H9 (cell line): Measurements from ENCODE around the gene FBXO24. TPM values are rescaled to one million over a fixed set of nuclear protein-coding genes. Genes with fewer than 3 reads are reported as not detected.
A peak's percentile ranks its signal among the peaks of the same experiment; 100 is the strongest.

Experiments
- DNase-seq: peaks from one replicate; pipeline ENCODE4 v3.0.0-alpha.2; 2017
- H2AFZ ChIP-seq: one replicate; pipeline ENCODE4 v1.6.1; 2013; ENCODE audit warnings: mild to moderate bottlenecking, low read length, control low read depth, moderate library complexity
- H2AK5ac ChIP-seq: 2 replicates; pipeline ENCODE4 v1.6.1; 2013; ENCODE audit warnings: low read length, control low read depth, mixed read lengths; ENCODE audit not compliant: insufficient read length
- H2BK120ac ChIP-seq: one replicate; pipeline ENCODE4 v1.6.1; 2013; ENCODE audit warnings: low read depth, mild to moderate bottlenecking, low read length, control low read depth, inconsistent platforms; ENCODE audit not compliant: poor library complexity, severe bottlenecking
- H2BK12ac ChIP-seq: 2 replicates; pipeline ENCODE4 v1.6.1; 2013; ENCODE audit warnings: low read length, control low read depth, mixed read lengths, low read depth; ENCODE audit not compliant: insufficient read length
- H2BK15ac ChIP-seq: 2 replicates; pipeline ENCODE4 v1.6.1; 2013; ENCODE audit warnings: low read depth, low read length, control low read depth
- H2BK20ac ChIP-seq: one replicate; pipeline ENCODE4 v1.6.1; 2013; ENCODE audit warnings: low read depth, mild to moderate bottlenecking, low read length, control low read depth, inconsistent platforms; ENCODE audit not compliant: poor library complexity, severe bottlenecking
- H2BK5ac ChIP-seq: 2 replicates; pipeline ENCODE4 v1.6.1; 2013; ENCODE audit warnings: low read length, control low read depth, mixed read lengths; ENCODE audit not compliant: insufficient read length
- H3K14ac ChIP-seq: 2 replicates; pipeline ENCODE4 v1.6.1; 2013; ENCODE audit warnings: low read length, control low read depth; ENCODE audit not compliant: insufficient read depth
- H3K18ac ChIP-seq: 2 replicates; pipeline ENCODE4 v1.6.1; 2013; ENCODE audit warnings: low read depth, mild to moderate bottlenecking, mixed read lengths, low read length, control low read depth; ENCODE audit not compliant: insufficient read length
- H3K23ac ChIP-seq: 2 replicates; pipeline ENCODE4 v1.6.1; 2013; ENCODE audit warnings: low read length, control low read depth, mixed read lengths, low read depth; ENCODE audit not compliant: insufficient read length
- H3K23me2 ChIP-seq: 2 replicates; pipeline ENCODE4 v1.6.1; 2013; ENCODE audit warnings: low read depth, mild to moderate bottlenecking, mixed read lengths, low read length, control low read depth; ENCODE audit not compliant: insufficient read length, poor library complexity, severe bottlenecking
- H3K27ac ChIP-seq: 2 replicates; pipeline ENCODE4 v1.5.1; 2013; ENCODE audit warnings: low read length, control low read depth, mixed read lengths, low read depth; ENCODE audit not compliant: insufficient read length
- H3K27me3 ChIP-seq: 2 replicates; pipeline ENCODE4 v1.6.1; 2013; ENCODE audit warnings: low read length, control low read depth, inconsistent platforms; ENCODE audit not compliant: insufficient read depth
- H3K4ac ChIP-seq: 2 replicates; pipeline ENCODE4 v1.6.1; 2013; ENCODE audit warnings: low read depth, mild to moderate bottlenecking, control low read depth, inconsistent platforms, low read length, moderate library complexity
- H3K4me1 ChIP-seq: 2 replicates; pipeline ENCODE4 v1.6.1; 2013; ENCODE audit warnings: low read length, control low read depth, inconsistent platforms; ENCODE audit not compliant: insufficient read depth
- H3K4me2 ChIP-seq: 2 replicates; pipeline ENCODE4 v1.6.1; 2013; ENCODE audit warnings: low read length, control low read depth, mixed read lengths; ENCODE audit not compliant: insufficient read length, insufficient read depth
- H3K56ac ChIP-seq: 2 replicates; pipeline ENCODE4 v1.6.1; 2013; ENCODE audit warnings: low read depth, mild to moderate bottlenecking, mixed read lengths, low read length, control low read depth; ENCODE audit not compliant: insufficient read length
- H3K79me1 ChIP-seq: 2 replicates; pipeline ENCODE4 v1.6.1; 2013; ENCODE audit warnings: low read depth, mild to moderate bottlenecking, moderate library complexity, low read length, control low read depth, inconsistent platforms; ENCODE audit not compliant: insufficient read depth, poor library complexity, severe bottlenecking
- H3K79me2 ChIP-seq: 2 replicates; pipeline ENCODE4 v1.6.1; 2013; ENCODE audit warnings: low read length, control low read depth, inconsistent platforms; ENCODE audit not compliant: insufficient read depth
- H3K9ac ChIP-seq: 2 replicates; pipeline ENCODE4 v1.6.1; 2013; ENCODE audit warnings: low read length, control low read depth, mixed read lengths; ENCODE audit not compliant: insufficient read length; ENCODE audit errors: extremely low read depth
- H3K9me3 ChIP-seq: one replicate; pipeline ENCODE4 v1.6.1; 2013; ENCODE audit warnings: low read depth, low read length, inconsistent platforms; ENCODE audit not compliant: control insufficient read depth
- H3T11ph ChIP-seq: one replicate; pipeline ENCODE4 v1.6.1; 2013; ENCODE audit warnings: mild to moderate bottlenecking, low read length, control low read depth, inconsistent platforms
- H4K20me1 ChIP-seq: one replicate; pipeline ENCODE4 v1.6.1; 2013; ENCODE audit not compliant: control insufficient read depth, insufficient read length, insufficient read depth
- H4K5ac ChIP-seq: 2 replicates; pipeline ENCODE4 v1.6.1; 2013; ENCODE audit warnings: low read depth, mild to moderate bottlenecking, mixed read lengths, low read length, control low read depth; ENCODE audit not compliant: insufficient read length
- H4K8ac ChIP-seq: replicated peaks from 2 replicates; pipeline ENCODE4 v1.6.1; 2013; ENCODE audit warnings: low read length, control low read depth, mixed read lengths, low read depth; ENCODE audit not compliant: insufficient read length
- H4K91ac ChIP-seq: 2 replicates; pipeline ENCODE4 v1.6.1; 2013; ENCODE audit warnings: low read depth, mild to moderate bottlenecking, moderate library complexity, mixed read lengths, low read length, control low read depth; ENCODE audit not compliant: insufficient read length
- H3K27ac Mint-ChIP-seq, 3 experiments: 2 replicates in 2 of 3; 3 replicates in 1 of 3; pipeline ENCODE4 v1.8.0; 2020 to 2021; ENCODE audit warnings: mixed read lengths in 3 of 3, mild to moderate bottlenecking in 1 of 3, moderate library complexity in 1 of 3
- H3K27me3 Mint-ChIP-seq: 2 replicates; pipeline ENCODE4 v1.8.0; 2021; ENCODE audit warnings: low read depth, mild to moderate bottlenecking, moderate library complexity, mixed read lengths
- H3K36me3 Mint-ChIP-seq, 3 experiments: 2 replicates in 2 of 3; 3 replicates in 1 of 3; pipeline ENCODE4 v1.8.0; 2020 to 2021; ENCODE audit warnings: low read depth in 3 of 3, mixed read lengths in 3 of 3; ENCODE audit not compliant: insufficient read depth in 1 of 3
- H3K4me1 Mint-ChIP-seq, 2 experiments: 2 replicates each; pipeline ENCODE4 v1.8.0; 2020; ENCODE audit warnings: mixed read lengths in 2 of 2
- H3K4me3 Mint-ChIP-seq, 2 experiments: 2 replicates in 1 of 2; 3 replicates in 1 of 2; pipeline ENCODE4 v1.8.0; 2020 to 2021; ENCODE audit warnings: mild to moderate bottlenecking in 2 of 2, mixed read lengths in 2 of 2, moderate library complexity in 1 of 2
- H3K9me3 Mint-ChIP-seq, 2 experiments: 2 replicates in 1 of 2; 3 replicates in 1 of 2; pipeline ENCODE4 v1.8.0; 2020; ENCODE audit warnings: mild to moderate bottlenecking in 2 of 2, mixed read lengths in 2 of 2, moderate library complexity in 1 of 2
- WGBS: extraction: QIAGEN DNeasy Blood & Tissue Kit; methylation state at CpG from one replicate; pipeline ENCODE4 v1.1.7; 2013; ENCODE audit warnings: missing lambda C conversion rate, low lambda C conversion rate, mixed read lengths; ENCODE audit not compliant: insufficient read length; ENCODE audit errors: extremely low coverage; 5-methylcytosine and 5-hydroxymethylcytosine counted together
- total RNA-seq: library from RNA; stranded (reverse); gene quantifications from 2 replicates; pipeline ENCODE4 v1.2.1, GENCODE V29; 2021
- TF ChIP-seq, protein P1 (sequence below): fragments of 200-600 bp; sonication (generic); conservative IDR thresholded peaks from 3 replicates; pipeline ENCODE4 v1.8.0; 2021; ENCODE audit warnings: antibody characterized with exemption, mild to moderate bottlenecking

Gene FBXO24
- total RNA-seq, 1 experiment from 2014 or later: 0.85 TPM

GRCh38 chr7:100568896-100569844, 17.0 kb upstream of the FBXO24 start:
- Histone ChIP-seq H3T11ph (no peak overlapping the region), H3K9ac (no peak overlapping the region), H2BK15ac (no peak overlapping the region), H4K8ac (no peak overlapping the region), H3K4ac (no peak overlapping the region), H2AK5ac (no peak overlapping the region), H3K9me3 (no peaks in the 10 kb centered on the region), H2BK120ac (no peak overlapping the region), H3K27ac (no peak overlapping the region), H3K14ac (no peak overlapping the region), H3K4me1 (peaks cover 9% of the 10 kb centered on the region; the same call in 1 of the 2 replicates), H2BK20ac (no peak overlapping the region), H3K56ac (no peak overlapping the region), H4K20me1 (no peaks in the 10 kb centered on the region), H4K5ac (no peak overlapping the region), H3K79me1 (no peaks in the 10 kb centered on the region), H3K4me2 (peak overlapping the region; percentile 42), H3K18ac (peak overlapping the region; percentile 23), H2BK5ac (no peak overlapping the region), H3K27me3 (no peaks in the 10 kb centered on the region), H3K23me2 (peaks cover 9% of the 10 kb centered on the region), H4K91ac (no peak overlapping the region), H2AFZ (no peak overlapping the region), H3K23ac (no peak overlapping the region), H2BK12ac (no peak overlapping the region), H3K79me2 (no peaks in the 10 kb centered on the region)
- peaks cover 29 to 38% of the 10 kb centered on the region in 2 experiments for H3K4me1 Mint-ChIP-seq
- peaks cover 0 to 2% of the 10 kb centered on the region in 2 experiments; a peak in 1 of 5 replicates for H3K9me3 Mint-ChIP-seq
- H3K4me3 Mint-ChIP-seq: peak overlapping the region; percentile 57 to 77
- peak; percentile 95 for DNase-seq
- no peak overlapping the region for H3K27ac Mint-ChIP-seq
- peaks cover 5% of the 10 kb centered on the region for H3K27me3 Mint-ChIP-seq
- peaks cover 0 to 4% (median 2%) of the 10 kb centered on the region in 3 experiments; a peak in 1 of 7 replicates for H3K36me3 Mint-ChIP-seq
- WGBS: no CpG with 5 or more reads among the region's 36 CpGs
- TF ChIP-seq, protein P1, sequence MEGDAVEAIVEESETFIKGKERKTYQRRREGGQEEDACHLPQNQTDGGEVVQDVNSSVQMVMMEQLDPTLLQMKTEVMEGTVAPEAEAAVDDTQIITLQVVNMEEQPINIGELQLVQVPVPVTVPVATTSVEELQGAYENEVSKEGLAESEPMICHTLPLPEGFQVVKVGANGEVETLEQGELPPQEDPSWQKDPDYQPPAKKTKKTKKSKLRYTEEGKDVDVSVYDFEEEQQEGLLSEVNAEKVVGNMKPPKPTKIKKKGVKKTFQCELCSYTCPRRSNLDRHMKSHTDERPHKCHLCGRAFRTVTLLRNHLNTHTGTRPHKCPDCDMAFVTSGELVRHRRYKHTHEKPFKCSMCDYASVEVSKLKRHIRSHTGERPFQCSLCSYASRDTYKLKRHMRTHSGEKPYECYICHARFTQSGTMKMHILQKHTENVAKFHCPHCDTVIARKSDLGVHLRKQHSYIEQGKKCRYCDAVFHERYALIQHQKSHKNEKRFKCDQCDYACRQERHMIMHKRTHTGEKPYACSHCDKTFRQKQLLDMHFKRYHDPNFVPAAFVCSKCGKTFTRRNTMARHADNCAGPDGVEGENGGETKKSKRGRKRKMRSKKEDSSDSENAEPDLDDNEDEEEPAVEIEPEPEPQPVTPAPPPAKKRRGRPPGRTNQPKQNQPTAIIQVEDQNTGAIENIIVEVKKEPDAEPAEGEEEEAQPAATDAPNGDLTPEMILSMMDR: peak; percentile 68
